Activated CD4-positive, alpha-beta T cell treated with anti-CD3 and anti-CD28 coated beads, Interleukin-2, Interleukin-4, amounts not matched to agents 100 ng/mL and 50 ng/mL, durations not matched to agents 16 hours and 8 hours (primary cell): Measurements from ENCODE around the gene GDF2.

Source experiments
- DNase-seq: peaks from one replicate; pipeline ENCODE4 v3.0.0-alpha.2; 2020; ENCODE audit warnings: low spot score

Gene GDF2

GRCh38 chr10:47291682-47292081 lies 30.6 kb upstream of the GDF2 start:
- no peak for DNase-seq

GRCh38 chr10:47294057-47294456 lies 28.2 kb upstream of the GDF2 start:
- no peak for DNase-seq

GRCh38 chr10:47294501-47294900 lies 27.8 kb upstream of the GDF2 start:
- DNase-seq: no peak

- no peak for DNase-seq
These were observed 26.8 kb upstream of the GDF2 start for GRCh38 chr10:47295411-47295810.

- DNase-seq: no peak
These were observed 25.9 kb upstream of the GDF2 start for GRCh38 chr10:47296156-47296894.

GRCh38 chr10:47296941-47297340 lies 25.3 kb upstream of the GDF2 start:
- no peak for DNase-seq

GRCh38 chr10:47297866-47298540 lies 24.3 kb upstream of the GDF2 start:
- no peak for DNase-seq

GRCh38 chr10:47298715-47299114 lies 23.5 kb upstream of the GDF2 start:
- DNase-seq: no peak

GRCh38 chr10:47299611-47300428 lies 22.4 kb upstream of the GDF2 start, which contains the start of gene GDF10:
GDF10 (plus strand) TSS chr10:47300197; CDS start chr10:47300652, 455 bp downstream.
- no peak for DNase-seq

GRCh38 chr10:47300429-47300931 lies 21.8 kb upstream of the GDF2 start:
- no peak for DNase-seq

- no peak for DNase-seq
These were observed 20.4 kb upstream of the GDF2 start for GRCh38 chr10:47301833-47302232.

GRCh38 chr10:47303105-47303504 lies 19.1 kb upstream of the GDF2 start:
- DNase-seq: no peak

- DNase-seq: no peak
These were observed 18.4 kb upstream of the GDF2 start for GRCh38 chr10:47303866-47304265.

- no peak for DNase-seq
These were observed 16.7 kb upstream of the GDF2 start for GRCh38 chr10:47305566-47305965.

- no peak for DNase-seq
These were observed 15.7 kb upstream of the GDF2 start for GRCh38 chr10:47306387-47307210.

- DNase-seq: no peak
These were observed 14.9 kb upstream of the GDF2 start for GRCh38 chr10:47307381-47307780.

- DNase-seq: no peak
These were observed 13.5 kb upstream of the GDF2 start for GRCh38 chr10:47308775-47309174.

GRCh38 chr10:47309408-47310089 lies 12.7 kb upstream of the GDF2 start:
- peak; percentile 3 for DNase-seq

- DNase-seq: no peak
These were observed 12.2 kb upstream of the GDF2 start for GRCh38 chr10:47310090-47310505.

- DNase-seq: peak; percentile 10
These were observed 10.9 kb upstream of the GDF2 start for GRCh38 chr10:47311193-47311931.
